Right atrium auricular region (tissue), 2 donors: ENCODE measurements around the gene LCOR. TPM values are rescaled to one million over a fixed set of nuclear protein-coding genes. Genes with fewer than 3 reads are reported as not detected.

Experiments used
- DNase-seq: peaks from one replicate; pipeline ENCODE4 v3.0.0-alpha.2; 2019; ENCODE audit warnings: low spot score
- H3K27ac ChIP-seq, 2 donors: fragments of 200-600 bp; sonication (generic); 1 replicate in 1 of 2; 2 replicates in 1 of 2; pipeline ENCODE4 v1.5.1; 2016 to 2019
- H3K27me3 ChIP-seq, 2 donors: fragments of 200-600 bp; sonication (generic); one replicate each; pipeline versions ENCODE4 v1.5.1 to v1.6.0; 2017 to 2019
- H3K36me3 ChIP-seq: fragments of 200-600 bp; sonication (generic); one replicate; pipeline ENCODE4 v1.5.1; 2016
- H3K4me1 ChIP-seq, 2 donors: fragments of 200-600 bp; sonication (generic); one replicate each; pipeline versions ENCODE4 v1.5.1 to v1.6.0; 2017 to 2019
- H3K4me3 ChIP-seq, 2 donors: fragments of 200-600 bp; sonication (generic); 1 replicate in 1 of 2; 2 replicates in 1 of 2; pipeline ENCODE4 v1.5.1; 2017 to 2019; ENCODE audit warnings: mild to moderate bottlenecking in 1 of 2, moderate library complexity in 1 of 2
- H3K9me3 ChIP-seq, 2 donors: fragments of 200-600 bp; sonication (generic); one replicate each; pipeline ENCODE4 v1.5.1; 2019
- CTCF ChIP-seq, 2 donors: fragments of 200-600 bp; sonication (generic); IDR thresholded peaks; one replicate each; pipeline ENCODE4 v1.5.1; 2019; ENCODE audit warnings: antibody characterized with exemption in 2 of 2
- total RNA-seq, 2 donors: library from RNA; depleted of rRNA; stranded (reverse); fragments of >200 nt; gene quantifications; one replicate each; pipeline ENCODE4 v1.1.0, GENCODE V29; 2016

Gene LCOR
- total RNA-seq, 2 donors from 2014 or later: 10.2 to 12.2 TPM

- Histone ChIP-seq H3K27me3 (no peaks in the 10 kb centered on the region), H3K27ac (no peak overlapping the region), H3K4me1 (peaks cover 0 to 37% of the 10 kb centered on the region in 2 donors), H3K9me3 (no peaks in the 10 kb centered on the region), H3K36me3 (peaks cover 10% of the 10 kb centered on the region), H3K4me3 (no peak overlapping the region)
- no peak for DNase-seq
- TF ChIP-seq CTCF (IDR thresholded peaks at IDR 0.05): no peak
Observed at GRCh38 chr10:96858706-96859050, 26.6 kb downstream of the LCOR start.

- Histone ChIP-seq H3K4me3 (no peak overlapping the region), H3K36me3 (peaks cover 10% of the 10 kb centered on the region), H3K9me3 (no peaks in the 10 kb centered on the region), H3K4me1 (peaks cover 0 to 47% of the 10 kb centered on the region in 2 donors), H3K27me3 (no peaks in the 10 kb centered on the region), H3K27ac (no peak overlapping the region)
- TF ChIP-seq CTCF (IDR thresholded peaks at IDR 0.05): no peak
- no peak for DNase-seq
Observed at GRCh38 chr10:96860631-96861277, 28.7 kb downstream of the LCOR start.

- DNase-seq: no peak
- TF ChIP-seq CTCF (IDR thresholded peaks at IDR 0.05): no peak
- Histone ChIP-seq H3K36me3 (peaks cover 9% of the 10 kb centered on the region), H3K9me3 (no peaks in the 10 kb centered on the region), H3K4me1 (peaks cover 0 to 19% of the 10 kb centered on the region in 2 donors), H3K27ac (no peak overlapping the region), H3K27me3 (no peaks in the 10 kb centered on the region), H3K4me3 (no peak overlapping the region)
Observed at GRCh38 chr10:96863922-96864543, 31.9 kb downstream of the LCOR start.

- no peak for TF ChIP-seq CTCF (IDR thresholded peaks at IDR 0.05)
- H3K4me1 ChIP-seq: peaks cover 0 to 4% of the 10 kb centered on the region in 2 donors
- H3K27ac ChIP-seq: no peak overlapping the region
- no peak for DNase-seq
- no peaks in the 10 kb centered on the region for H3K27me3 ChIP-seq
- H3K36me3 ChIP-seq: no peaks in the 10 kb centered on the region
- H3K9me3 ChIP-seq: no peaks in the 10 kb centered on the region
- no peak overlapping the region for H3K4me3 ChIP-seq
Observed at GRCh38 chr10:96873086-96873485, 41.0 kb downstream of the LCOR start.

- H3K27me3 ChIP-seq: no peaks in the 10 kb centered on the region
- H3K36me3 ChIP-seq: no peaks in the 10 kb centered on the region
- no peak for DNase-seq
- no peak overlapping the region for H3K4me3 ChIP-seq
- H3K4me1 ChIP-seq: peaks cover 0 to 4% of the 10 kb centered on the region in 2 donors
- no peak for TF ChIP-seq CTCF (IDR thresholded peaks at IDR 0.05)
- no peaks in the 10 kb centered on the region for H3K9me3 ChIP-seq
- no peak overlapping the region for H3K27ac ChIP-seq
Observed at GRCh38 chr10:96873756-96874467, 41.8 kb downstream of the LCOR start.
